ENCODE measurements around the gene TIGAR.

TIGAR gene

DNA sequence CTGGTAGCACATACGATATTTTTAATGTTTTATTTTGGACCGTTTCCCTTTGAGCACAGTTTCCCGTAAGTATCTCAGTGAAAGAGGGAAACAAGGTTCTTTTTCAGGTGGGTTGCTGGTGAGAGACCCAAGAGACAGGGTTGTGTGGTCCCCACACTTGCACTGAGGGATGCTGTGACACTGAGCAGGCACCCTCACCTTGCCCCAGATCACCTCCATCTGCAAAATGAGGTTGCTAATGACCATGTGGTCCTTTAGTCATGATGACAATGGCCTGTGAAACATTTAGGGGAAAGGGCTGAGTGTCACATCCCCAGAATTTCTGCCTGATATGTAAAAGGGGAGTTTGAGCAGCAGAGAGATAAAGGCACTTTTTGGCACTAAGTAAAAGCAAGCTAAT lies 43.2 kb upstream of the TIGAR start:
- DNase-seq (ENCODE audit: low spot score) = no peak
- H3K27ac ChIP-seq = no peak overlapping the region
- CTCF ChIA-PET = interaction anchor here (0.8 to 4.4 kb wide), 7 partner anchors 18 to 392 kb away, joined by 3 to 39 read pairs (median 9); no protein-coding TSS in a partner anchor
- POLR2A ChIA-PET (ENCODE audit: low non-redundant PET) = no interaction called here
- TF ChIP-seq, protein P1, sequence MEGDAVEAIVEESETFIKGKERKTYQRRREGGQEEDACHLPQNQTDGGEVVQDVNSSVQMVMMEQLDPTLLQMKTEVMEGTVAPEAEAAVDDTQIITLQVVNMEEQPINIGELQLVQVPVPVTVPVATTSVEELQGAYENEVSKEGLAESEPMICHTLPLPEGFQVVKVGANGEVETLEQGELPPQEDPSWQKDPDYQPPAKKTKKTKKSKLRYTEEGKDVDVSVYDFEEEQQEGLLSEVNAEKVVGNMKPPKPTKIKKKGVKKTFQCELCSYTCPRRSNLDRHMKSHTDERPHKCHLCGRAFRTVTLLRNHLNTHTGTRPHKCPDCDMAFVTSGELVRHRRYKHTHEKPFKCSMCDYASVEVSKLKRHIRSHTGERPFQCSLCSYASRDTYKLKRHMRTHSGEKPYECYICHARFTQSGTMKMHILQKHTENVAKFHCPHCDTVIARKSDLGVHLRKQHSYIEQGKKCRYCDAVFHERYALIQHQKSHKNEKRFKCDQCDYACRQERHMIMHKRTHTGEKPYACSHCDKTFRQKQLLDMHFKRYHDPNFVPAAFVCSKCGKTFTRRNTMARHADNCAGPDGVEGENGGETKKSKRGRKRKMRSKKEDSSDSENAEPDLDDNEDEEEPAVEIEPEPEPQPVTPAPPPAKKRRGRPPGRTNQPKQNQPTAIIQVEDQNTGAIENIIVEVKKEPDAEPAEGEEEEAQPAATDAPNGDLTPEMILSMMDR (conservative IDR thresholded peaks at IDR 0.05; ENCODE audit: low read depth) = no peak

DNA sequence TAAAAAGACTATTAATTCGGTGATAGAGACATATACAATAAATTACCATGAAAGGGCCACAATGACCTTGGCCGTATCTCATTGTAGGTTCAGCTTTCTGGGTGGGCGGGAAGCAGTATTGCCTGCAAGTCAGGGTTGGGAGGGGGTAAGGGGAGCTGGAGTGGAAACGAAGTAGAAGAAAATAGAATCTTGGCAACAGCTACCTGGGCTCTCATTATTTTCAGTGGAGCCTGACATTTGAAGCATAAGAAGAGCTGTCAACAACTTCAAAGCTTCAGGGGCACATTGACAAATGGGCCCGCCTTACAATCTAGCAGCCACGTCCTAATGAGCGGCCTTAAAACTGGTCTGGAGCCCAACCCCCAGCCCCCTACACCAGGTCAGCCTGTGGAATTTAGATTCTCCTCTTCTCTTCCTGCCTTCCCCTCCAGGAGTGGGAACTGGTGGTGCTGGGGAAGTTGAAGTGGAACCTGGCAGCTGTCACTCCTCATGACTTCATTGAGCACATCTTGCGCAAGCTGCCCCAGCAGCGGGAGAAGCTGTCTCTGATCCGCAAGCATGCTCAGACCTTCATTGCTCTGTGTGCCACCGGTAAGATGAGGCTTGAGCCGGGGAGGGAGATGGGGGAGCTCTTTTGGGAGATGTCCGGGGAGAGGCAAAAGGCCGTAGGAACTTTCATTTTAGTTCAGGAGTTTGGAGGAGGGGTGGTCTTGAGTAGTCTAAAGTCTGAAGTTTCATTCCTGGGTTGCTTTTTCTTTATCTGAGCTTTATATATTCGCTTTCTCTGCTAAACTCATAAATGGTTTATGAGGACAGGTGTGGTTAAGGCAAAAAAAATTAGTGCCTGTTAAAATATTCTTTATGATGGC lies 42.5 kb upstream of the TIGAR start:
- ChIA-PET CTCF (interaction anchor here (0.7 to 4.4 kb wide), 5 partner anchors 17 to 771 kb away, joined by 3 to 39 read pairs (median 4); no protein-coding TSS in a partner anchor), POLR2A (ENCODE audit: low non-redundant PET) (no interaction called here)
- DNase-seq (ENCODE audit: low spot score) = no peak
- H3K27ac ChIP-seq = no peak overlapping the region
- TF ChIP-seq, protein P1 (conservative IDR thresholded peaks at IDR 0.05; ENCODE audit: low read depth) = no peak

GRCh38 chr12:4279198-4279690 lies 41.8 kb upstream of the TIGAR start:
- CTCF ChIA-PET = interaction anchor here (0.7 to 4.4 kb wide), 4 partner anchors 242 to 772 kb away, joined by 3 to 39 read pairs (median 6); no protein-coding TSS in a partner anchor
- no peak overlapping the region for H3K27ac ChIP-seq
- no peak for DNase-seq (ENCODE audit: low spot score)
- TF ChIP-seq, protein P1 (conservative IDR thresholded peaks at IDR 0.05; ENCODE audit: low read depth) = no peak
- POLR2A ChIA-PET (ENCODE audit: low non-redundant PET) = no interaction called here

GRCh38 chr12:4280351-4281163 lies 40.5 kb upstream of the TIGAR start:
- ChIA-PET POLR2A (ENCODE audit: low non-redundant PET) (no interaction called here), CTCF (interaction anchor here (1.6 kb wide), 1 partner anchor 243 kb away, joined by 5 read pairs; no protein-coding TSS in a partner anchor)
- DNase-seq (ENCODE audit: low spot score) = no peak
- no peak overlapping the region for H3K27ac ChIP-seq
- TF ChIP-seq, protein P1 (conservative IDR thresholded peaks at IDR 0.05; ENCODE audit: low read depth) = no peak

- CTCF ChIA-PET = interaction anchor here (1.6 kb wide), 1 partner anchor 243 kb away, joined by 5 read pairs; no protein-coding TSS in a partner anchor
- no peak overlapping the region for H3K27ac ChIP-seq
- DNase-seq (ENCODE audit: low spot score) = no peak
- POLR2A ChIA-PET (ENCODE audit: low non-redundant PET) = no interaction called here
- TF ChIP-seq, protein P1 (conservative IDR thresholded peaks at IDR 0.05; ENCODE audit: low read depth) = no peak
Observed at GRCh38 chr12:4281173-4281654, 39.8 kb upstream of the TIGAR start.
